GM21390 (cell line): ENCODE data around the gene PACRG.
"Not testable (repeated sequence)": the region's sequence is repeated elsewhere in the genome, so short reads cannot be mapped to it uniquely, and the experiment has no call there.

Experiments
- ATAC-seq: cut with Tn5 transposase; IDR thresholded peaks from one replicate; pipeline ENCODE4 v1.9.1; 2021; ENCODE audit not compliant: unreplicated experiment

PACRG gene

GRCh38 chr6:162922563-162923166, 194.9 kb downstream of the PACRG start:
- ATAC-seq = no peak

- ATAC-seq = no peak
Observed at GRCh38 chr6:162934844-162935243, 207.1 kb downstream of the PACRG start.

- ATAC-seq = no peak
Observed at GRCh38 chr6:162940426-162940825, 212.7 kb downstream of the PACRG start.

GRCh38 chr6:162941128-162941527, 213.4 kb downstream of the PACRG start:
- ATAC-seq = no peak

- ATAC-seq = no peak
Observed at GRCh38 chr6:162942866-162943265, 215.1 kb downstream of the PACRG start.

- ATAC-seq = no peak
Observed at GRCh38 chr6:162943369-162943768, 215.6 kb downstream of the PACRG start.

- no peak for ATAC-seq
Observed at GRCh38 chr6:162951164-162951743, 223.5 kb downstream of the PACRG start.

GRCh38 chr6:162952423-162952822, 224.6 kb downstream of the PACRG start:
- no peak for ATAC-seq

GRCh38 chr6:162957062-162957461, 229.3 kb downstream of the PACRG start:
- no peak for ATAC-seq

- ATAC-seq = no peak
Observed at GRCh38 chr6:162960679-162961457, 233.1 kb downstream of the PACRG start.

- ATAC-seq = no peak
Observed at GRCh38 chr6:162962093-162962492, 234.3 kb downstream of the PACRG start.

- no peak for ATAC-seq
Observed at GRCh38 chr6:162963861-162964260, 236.1 kb downstream of the PACRG start.

GRCh38 chr6:162964488-162965140, 236.8 kb downstream of the PACRG start:
- ATAC-seq = no peak

GRCh38 chr6:162965366-162965765, 237.6 kb downstream of the PACRG start:
- ATAC-seq = no peak

GRCh38 chr6:162970246-162970645, 242.5 kb downstream of the PACRG start:
- no peak for ATAC-seq

GRCh38 chr6:162971356-162971755, 243.6 kb downstream of the PACRG start:
- ATAC-seq = no peak

GRCh38 chr6:162973151-162973872, 245.5 kb downstream of the PACRG start:
- ATAC-seq = no peak

GRCh38 chr6:162973980-162974379, 246.2 kb downstream of the PACRG start:
- no peak for ATAC-seq

- ATAC-seq = no peak
Observed at GRCh38 chr6:162974685-162975084, 246.9 kb downstream of the PACRG start.

- ATAC-seq = no peak
Observed at GRCh38 chr6:162976141-162976540, 248.4 kb downstream of the PACRG start.

GRCh38 chr6:162983234-162983633, 255.5 kb downstream of the PACRG start:
- ATAC-seq = not testable (repeated sequence)
